Skeletal muscle cell (primary cell): Measurements from ENCODE around the gene PARVB.
"Not testable (repeated sequence)": the region's sequence is repeated elsewhere in the genome, so short reads cannot be mapped to it uniquely, and the experiment has no call there.

Experiments
- DNase-seq: peaks from one replicate; pipeline ENCODE4 v3.0.0-alpha.2; 2010; ENCODE audit warnings: low read depth
- H3K4me3 ChIP-seq: 2 replicates; pipeline ENCODE4 v1.5.1; 2011; ENCODE audit warnings: low read depth, mild to moderate bottlenecking, control low read depth, low read length, moderate library complexity

Gene PARVB

DNA sequence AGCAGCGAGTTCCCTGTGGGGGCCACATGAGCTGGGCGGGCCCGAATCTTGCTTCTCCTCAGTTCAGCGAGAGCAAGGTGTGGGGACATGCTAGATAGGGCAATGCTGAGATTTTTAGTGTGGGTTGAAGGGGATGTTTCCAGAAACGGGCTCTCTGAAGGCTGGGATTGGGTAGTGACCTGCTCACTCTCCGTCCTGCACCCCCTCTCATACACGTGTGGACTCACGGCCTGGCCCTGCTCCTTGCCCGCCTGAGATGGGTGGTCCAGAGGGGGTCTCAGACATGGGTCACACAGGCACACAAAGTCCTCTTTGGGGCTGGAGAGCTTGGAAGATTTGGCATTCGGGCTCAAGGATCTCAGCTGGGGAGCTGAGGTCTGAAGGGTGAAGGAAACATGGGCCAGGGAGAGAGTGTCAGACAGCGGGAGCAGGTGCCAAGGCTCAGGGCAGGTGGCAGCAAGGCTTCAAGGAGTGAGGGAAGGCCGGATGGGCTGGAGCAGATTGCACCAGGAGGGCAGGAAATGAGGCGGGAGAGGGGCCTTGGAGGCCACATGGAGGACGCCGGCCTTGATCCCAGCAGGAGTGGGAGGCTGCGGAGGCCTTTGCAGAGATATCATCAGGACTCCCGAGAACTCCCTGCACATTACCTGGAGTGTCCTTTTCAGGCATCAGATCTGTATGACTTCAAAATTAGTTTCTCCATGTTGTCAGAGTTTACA is 74.1 kb downstream of the PARVB start:
- no peak overlapping the region for H3K4me3 ChIP-seq
- no peak for DNase-seq

DNA sequence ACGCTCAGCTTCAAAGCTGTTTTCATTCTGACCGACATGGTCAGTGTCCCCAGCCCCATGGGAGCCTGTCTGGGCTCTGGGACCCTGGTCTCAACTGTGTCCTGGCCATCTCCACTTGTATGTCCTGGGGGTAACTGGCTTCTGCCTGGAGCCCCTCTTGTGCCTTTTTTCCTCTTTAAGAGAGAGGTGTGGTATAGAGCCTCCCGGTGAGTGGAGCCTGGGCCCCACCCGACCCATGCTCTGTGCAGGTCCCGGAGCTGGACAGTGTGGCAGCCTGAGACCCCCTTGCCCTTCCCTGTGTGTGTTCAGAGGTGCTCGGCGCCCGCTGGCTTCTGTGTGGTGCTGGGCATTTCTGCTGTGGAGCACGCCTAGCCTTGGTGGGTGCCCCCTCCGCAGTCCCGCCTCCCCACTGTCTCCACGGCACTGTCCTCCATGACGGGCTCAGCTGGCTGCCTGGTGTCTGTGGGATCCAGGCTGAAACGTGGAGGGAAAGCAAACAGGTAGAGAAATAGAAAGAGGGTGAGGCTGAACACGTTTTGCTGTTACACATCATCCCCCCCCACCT is 74.9 kb downstream of the PARVB start:
- no peak overlapping the region for H3K4me3 ChIP-seq

DNA sequence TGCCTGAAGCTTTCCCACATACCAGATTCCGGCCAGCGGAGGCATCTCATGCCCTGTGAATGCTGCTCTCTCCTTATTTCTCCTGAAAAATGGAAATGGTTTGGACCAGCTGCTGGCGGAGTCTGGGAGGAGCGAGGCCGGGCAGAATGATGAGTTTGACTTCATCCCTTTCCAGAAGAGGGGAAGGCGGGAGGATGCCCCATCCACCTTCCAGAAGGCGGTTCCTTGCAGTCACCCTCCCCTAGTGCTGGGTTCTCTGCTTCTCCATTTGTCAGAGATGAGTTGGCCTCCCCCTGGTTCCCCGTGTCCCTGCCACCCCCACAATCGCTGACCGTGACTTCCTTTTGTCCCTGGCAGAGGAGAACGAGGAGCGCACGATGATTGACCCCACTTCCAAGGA is 75.6 kb downstream of the PARVB start:
- no peak for DNase-seq
- no peak overlapping the region for H3K4me3 ChIP-seq

More for the DNA sequence above, 74.9 kb downstream of the PARVB start:
- no peak for DNase-seq

DNA sequence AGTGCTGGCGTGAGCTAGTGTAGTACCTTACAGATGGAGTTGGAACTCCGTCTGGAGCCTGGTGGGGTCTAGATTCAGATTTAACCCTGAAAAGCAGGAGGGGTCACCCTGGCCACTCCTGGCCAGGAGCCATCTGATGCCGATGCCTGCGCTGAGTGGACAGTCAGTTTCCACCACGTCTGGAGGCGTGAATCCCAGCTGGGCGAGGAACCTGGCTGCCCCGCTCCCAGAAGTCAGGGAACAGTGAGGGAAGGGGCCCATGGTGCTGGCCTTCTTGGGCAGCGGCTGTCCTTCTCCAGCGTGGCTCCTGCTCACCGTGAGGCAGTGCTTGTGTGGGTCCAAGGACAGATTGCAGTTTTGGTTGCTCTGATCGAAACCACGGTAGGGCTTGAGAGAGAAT is 76.3 kb downstream of the PARVB start:
- no peak overlapping the region for H3K4me3 ChIP-seq
- DNase-seq, result no peak

DNA sequence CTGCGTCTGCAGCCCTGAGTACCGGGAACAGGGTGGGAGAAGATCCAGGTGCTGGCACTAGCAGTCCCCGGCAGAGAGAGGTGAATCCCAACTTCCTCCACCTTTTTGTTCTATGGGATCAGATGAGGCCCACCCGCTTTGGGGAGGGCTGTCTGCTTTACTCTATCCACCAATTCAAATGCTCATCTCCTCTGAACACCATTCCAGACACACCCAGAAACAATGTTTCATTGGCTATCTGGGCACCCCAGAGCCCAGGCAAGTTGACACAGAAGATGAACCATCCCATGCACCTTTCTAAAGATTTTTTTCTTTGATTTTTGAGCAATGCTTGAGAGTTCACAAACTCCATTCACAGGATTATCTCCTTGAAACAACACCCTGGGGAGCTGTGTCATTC is 78.0 kb downstream of the PARVB start:
- DNase-seq, result no peak
- no peak overlapping the region for H3K4me3 ChIP-seq

DNA sequence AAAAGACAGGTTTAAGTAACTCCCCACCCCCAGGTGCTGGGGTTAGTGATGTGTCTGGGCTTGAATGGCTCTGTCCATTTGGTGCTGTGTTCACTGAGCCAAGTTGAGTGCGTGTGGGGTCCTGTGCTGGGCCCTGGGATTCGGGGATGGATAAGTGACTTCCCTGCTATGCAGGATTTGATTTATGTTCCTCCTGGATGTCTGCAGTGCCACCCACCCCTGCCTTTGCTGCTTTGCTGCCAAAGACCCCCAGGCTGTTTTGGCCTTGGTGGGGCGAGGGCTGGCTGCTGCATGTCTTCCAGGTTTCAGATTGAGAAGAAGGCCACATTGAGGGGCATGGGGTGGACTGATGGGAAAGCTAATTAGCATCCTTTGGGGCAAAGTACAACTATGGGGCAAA is 78.8 kb downstream of the PARVB start:
- H3K4me3 ChIP-seq, result no peak overlapping the region
- DNase-seq, result no peak

DNA sequence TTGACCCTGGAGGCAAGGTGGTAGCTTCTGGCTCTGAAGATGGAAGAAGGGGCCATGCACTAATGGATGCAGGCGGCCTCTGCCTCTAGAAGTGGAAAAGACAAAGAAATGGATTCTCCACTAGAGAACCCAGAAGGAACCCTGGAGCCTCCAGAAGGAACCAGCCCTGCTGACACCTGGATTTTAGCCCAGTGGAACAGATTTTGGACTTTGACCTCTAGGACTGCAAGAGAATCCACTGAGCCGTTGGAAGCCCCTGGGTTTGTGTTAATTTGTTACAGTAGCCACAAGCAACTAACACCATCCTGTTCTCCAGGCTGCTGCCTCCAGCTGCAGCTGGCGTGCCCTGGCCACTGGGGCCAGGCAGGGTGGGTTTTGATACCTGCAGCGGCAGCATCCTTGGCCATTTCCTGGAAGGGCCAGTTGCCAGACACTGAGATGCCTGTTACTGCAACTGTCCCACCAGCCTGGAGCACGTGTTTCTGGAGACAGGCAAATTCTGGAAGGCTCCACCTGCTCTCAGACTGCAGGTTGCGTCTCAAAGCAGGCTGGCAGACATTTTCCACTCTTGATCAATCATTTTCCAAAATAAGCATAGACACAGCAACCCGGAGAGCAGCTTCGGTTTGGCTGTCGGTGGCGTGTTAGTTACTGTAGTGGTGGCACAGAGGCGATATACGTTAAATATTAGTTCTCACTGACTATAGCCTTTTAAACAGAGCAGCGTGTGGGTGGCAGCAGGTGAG is 79.8 kb downstream of the PARVB start:
- H3K4me3 ChIP-seq, result no peak overlapping the region
- DNase-seq, result no peak

DNA sequence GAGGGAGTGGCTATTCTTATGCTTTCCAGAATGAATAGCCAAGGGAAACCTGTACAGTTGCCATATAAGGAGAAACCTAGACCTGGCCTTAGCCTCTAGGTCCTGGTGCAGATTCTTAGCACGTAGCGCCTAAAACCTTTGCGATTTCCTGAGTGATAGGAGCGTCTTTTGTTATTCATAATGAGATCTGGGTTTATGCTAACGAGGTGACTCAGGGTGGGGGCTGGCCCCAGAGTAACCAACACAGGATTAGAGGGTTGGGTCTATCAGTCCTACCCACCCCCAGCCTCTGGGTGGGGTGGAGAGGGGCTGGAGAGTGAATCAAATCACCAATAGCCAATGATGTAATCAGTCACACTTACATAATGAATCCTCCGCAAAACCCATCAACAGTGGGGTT is 83.2 kb downstream of the PARVB start:
- DNase-seq, result no peak
- H3K4me3 ChIP-seq, result no peak overlapping the region

DNA sequence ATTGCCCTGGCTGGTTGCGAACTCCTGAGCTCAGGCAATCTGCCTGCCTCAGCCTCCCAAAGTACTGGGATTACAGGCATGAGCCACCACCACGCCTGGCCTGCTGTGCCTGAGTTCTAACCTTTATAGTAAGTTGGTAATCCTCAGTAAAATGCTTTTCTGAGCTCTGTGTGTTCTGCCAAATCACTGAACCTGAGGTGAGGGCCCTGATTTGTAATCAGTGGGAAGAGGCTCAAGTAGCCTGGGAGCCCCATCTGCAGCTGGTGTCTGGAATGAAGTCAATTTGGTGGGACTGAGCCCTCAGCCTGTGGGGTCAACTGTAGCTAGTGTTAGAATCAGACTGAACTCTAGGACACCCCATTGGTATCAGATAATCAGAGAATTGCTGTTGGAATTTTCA is 84.0 kb downstream of the PARVB start:
- no peak overlapping the region for H3K4me3 ChIP-seq
- DNase-seq, result no peak

DNA sequence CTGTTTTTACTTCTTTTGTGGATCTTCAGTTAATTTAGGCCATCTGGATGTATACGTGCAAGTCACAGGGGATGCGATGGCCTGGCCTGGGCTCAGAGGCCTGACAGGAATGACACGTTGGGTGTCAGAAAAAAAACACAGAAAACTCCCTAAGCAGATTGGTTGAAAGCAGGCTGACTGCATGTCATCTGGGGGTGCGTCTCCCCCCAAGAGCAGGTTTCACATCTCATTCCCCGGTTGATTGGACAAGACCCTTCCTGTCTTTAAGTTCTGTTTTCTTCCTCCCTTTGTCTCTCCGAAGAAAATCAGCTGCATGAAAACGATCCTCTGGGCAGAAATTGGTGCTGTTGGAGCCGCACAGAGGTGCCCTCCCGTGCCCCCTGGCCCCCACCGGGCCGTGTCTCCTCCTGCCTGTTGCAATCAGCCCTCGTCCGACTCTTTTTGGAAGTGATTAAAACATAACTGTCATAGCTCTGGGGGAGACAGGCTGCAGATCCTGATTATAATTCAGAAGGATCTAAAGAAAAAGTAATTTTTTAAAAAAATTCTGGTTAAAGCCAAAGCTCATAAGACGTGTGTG is 84.8 kb downstream of the PARVB start:
- H3K4me3 ChIP-seq, result no peak overlapping the region
- DNase-seq, result no peak

DNA sequence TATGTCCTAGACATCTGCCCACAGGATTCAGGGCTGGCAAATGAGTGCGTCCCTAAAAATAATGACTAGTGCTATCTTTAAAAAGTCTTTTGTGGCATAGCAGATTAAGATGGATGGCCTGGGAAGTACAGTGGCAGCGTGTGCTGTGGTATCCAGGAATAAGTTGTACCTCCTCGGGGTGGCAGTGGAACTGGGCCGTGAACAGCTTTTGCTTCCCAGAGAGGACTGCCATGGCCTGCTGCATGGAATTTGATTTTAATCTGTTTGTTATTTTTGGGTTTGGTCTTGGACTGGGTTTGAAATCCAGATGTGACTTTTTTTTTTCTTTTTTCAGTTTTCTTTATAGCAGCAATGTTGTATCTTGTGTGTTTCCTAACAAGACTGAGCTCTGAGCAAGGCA is 85.3 kb downstream of the PARVB start:
- no peak for DNase-seq
- no peak overlapping the region for H3K4me3 ChIP-seq

DNA sequence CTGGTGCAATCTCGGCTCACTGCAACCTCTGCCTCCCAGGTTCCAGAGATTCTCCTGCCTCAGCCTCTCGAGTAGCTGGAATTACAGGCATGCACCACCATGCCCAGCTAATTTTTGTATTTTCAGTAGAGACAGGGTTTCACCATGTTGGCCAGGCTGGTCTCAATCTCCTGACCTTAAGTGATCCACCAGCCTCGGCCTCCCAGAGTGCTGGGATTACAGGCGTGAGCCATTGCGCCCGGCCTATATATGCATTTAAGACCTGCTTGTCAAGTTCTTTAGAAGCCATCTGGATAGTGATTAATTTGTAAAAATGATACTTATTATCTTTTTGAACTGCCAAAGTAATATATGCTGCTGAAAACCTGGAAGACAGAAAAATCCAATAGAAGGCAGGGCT is 86.6 kb downstream of the PARVB start:
- not testable (repeated sequence) for DNase-seq, H3K4me3 ChIP-seq

DNA sequence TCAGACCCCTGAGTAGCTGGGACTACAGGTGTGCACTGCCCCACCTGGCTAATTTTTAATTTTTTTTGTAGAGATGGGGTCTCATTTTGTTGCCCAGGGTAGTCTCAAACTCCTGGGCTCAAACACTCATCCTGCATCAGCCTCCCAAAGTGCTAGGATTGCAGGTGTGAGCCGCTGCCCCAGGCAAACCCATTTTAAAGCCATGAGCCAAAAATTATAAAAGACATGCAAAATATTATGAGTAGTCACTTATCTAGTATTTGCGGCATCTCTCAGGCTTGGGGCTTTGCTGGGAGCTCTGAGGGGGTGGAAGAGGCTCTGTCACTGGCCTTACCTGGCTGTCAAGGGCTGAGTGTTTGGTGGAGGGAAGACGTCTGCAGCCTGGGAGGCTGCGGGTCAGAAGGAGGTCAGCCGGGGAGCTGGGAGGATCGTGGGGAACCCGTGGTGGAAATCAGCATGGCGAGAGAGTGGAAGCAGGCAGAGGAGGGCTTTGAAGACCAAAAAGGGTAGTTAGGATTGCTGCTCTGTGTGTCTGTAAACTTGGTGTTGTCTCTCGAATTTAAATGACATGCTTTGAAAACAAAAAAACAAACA is 87.6 kb downstream of the PARVB start:
- no peak for DNase-seq
- no peak overlapping the region for H3K4me3 ChIP-seq

DNA sequence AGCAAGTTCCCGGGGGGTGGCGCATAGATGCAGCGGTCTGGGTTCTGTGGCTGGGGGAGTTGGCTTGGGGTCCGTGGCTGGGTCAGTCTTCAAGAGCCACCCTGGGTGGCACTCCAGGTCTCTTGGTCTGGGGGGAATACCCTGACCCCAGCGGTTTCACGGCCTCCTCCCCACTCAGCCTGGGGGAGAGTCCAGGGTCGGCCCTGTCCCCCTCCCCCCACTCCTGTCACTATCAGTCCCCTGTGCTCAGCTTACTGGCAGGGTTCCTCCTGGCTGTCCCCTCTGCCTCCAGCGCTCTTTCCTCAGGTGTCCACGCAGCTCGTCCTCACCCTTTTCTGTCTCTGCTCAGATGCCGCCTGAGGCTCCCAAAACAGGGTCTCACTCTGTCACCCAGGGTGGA is 88.1 kb downstream of the PARVB start:
- H3K4me3 ChIP-seq, result no peak overlapping the region
- no peak for DNase-seq

DNA sequence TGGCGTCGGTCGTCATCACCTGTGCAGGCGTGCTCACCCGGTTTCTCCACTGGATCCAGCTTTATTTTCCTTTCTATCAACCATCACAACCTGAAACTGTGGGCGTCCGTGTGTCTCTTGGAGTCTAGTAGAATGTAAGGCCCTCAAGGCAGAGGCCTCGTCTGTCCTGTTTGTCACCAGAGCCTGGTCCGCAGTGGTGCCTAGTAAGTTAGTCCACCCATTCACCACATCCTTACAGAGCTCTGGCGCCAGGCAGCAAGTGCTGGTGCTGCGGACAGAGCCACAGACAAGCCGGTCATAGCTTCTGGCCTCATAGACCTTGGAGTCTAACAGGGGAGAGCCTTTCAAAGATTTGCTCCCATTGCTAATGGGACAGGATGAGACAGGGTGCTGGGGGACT is 92.2 kb downstream of the PARVB start:
- no peak for DNase-seq
- H3K4me3 ChIP-seq, result no peak overlapping the region

DNA sequence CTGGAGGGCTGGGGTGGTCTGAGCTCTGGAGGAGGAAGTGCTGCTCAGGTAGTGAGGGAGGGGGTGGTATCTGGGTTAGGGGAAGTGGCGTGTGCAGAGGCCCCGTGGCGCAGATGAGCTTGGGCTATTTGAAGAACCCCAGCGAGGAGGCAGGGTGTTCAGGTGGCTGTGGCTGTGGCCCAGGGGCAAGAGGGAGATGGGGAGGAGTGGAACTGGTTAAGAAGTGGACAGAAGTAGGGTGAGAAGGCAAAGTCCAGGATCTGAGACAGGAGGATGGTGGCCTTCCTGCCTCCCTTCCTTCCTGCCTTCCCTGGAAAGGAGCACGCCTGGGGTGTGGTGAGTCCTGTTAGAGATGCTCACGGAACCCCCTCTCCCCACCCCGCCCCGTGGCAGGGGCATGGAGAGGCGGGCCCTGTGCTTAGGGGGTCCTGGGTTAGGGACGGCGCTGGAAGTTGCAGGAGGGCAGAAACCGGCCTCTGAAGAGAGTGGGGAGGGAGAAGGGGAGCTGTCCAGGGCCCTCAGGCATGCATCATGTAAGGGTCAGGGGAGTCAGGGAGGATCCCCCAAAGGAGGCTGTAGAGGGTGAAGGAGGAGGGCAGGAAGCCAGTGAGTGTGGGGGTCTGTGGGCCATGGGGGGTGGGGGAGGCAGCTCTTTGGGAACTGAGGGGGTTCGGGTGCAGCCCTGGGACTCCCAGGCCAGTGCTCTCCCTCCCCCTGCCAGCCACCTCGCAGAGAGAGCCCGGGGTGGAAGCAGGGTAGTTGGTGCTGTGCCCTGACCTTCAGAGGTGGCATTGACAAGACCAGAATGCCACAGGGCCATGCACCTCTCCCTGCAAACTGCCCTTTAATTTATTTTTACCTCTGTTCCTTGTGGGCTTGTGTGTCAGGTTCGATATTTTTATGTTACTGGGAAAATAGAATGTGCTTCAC is 92.9 kb downstream of the PARVB start:
- no peak for DNase-seq
- no peak overlapping the region for H3K4me3 ChIP-seq

DNA sequence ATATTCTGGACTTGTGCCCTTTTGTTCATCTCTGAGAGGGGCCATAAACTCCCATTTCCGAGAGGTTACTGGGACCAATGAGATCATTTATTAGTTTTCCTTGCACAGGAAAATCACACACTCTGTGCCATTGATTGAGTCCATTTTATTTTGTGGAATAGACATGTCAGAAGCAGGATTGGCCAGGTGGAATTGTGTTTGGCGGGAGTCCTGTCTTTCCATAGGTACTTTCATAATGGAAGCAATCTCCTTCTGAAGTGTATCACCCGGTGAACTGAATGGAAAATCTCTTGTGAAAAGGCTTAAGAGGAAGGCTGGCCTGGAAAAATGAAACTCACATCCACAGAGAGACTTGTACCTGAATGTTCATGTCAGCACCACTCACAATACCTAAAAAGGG is 93.6 kb downstream of the PARVB start:
- no peak overlapping the region for H3K4me3 ChIP-seq
- no peak for DNase-seq

DNA sequence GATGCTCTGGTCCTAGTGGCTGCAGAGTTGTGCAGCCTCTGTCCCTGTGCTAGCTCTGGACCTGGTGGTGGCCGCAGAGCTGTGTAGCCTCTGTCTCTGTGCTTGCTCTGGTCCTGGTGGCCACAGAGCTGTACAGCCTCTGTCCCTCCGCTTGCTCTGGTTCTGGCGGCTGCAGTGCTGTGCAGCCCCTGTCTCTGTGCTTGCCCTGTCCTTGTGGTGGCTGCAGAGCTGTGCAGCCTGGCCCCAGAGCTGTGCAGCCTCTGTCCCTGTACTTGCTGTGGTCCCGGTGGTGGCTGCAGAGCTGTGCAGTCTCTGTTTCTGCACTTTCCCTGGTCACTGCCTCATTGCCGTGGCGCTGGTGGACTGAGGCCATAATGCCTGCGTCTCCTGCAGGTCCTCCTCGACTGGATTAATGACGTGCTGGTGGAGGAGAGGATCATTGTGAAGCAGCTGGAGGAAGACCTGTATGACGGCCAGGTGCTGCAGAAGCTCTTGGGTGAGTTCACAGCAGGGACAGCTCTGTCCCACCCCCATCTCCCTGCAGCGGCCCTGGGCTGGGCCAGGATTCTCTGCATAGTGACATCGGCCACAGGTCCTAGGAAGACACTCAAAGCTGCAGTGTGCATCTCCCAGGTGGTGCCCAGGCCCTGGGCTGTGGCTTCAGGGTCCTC is 94.7 kb downstream of the PARVB start:
- no peak for DNase-seq
- H3K4me3 ChIP-seq, result no peak overlapping the region
